Caco-2 (cell line): ENCODE data around the gene RFX3. TPM values are rescaled to one million over a fixed set of nuclear protein-coding genes. Genes with fewer than 3 reads are reported as not detected.

ENCODE experiments used
- BruUV-seq: library from RNA; stranded (reverse); fragments of 400-500 nt; replicated peaks from 2 replicates; lab custom pipeline; 2021; lab: Mats Ljungman, UMichigan
- CTCF ChIA-PET: fragments of 300-600 bp; sonication (Branson Sonifier 250); formaldehyde crosslinking; loops from one replicate; lab custom pipeline; 2022; ENCODE audit warnings: antibody characterized with exemption; lab: Charles Lee
- POLR2A ChIA-PET: fragments of 300-600 bp; sonication (Branson Sonifier 250); formaldehyde crosslinking; loops from one replicate; lab custom pipeline; 2022; ENCODE audit warnings: antibody characterized with exemption; lab: Charles Lee
- DNase-seq, 2 experiments: peaks; one replicate each; pipeline versions ENCODE4 v3.0.0 to v3.0.0-alpha.2; 2020 to 2022
- H3K27me3 ChIP-seq: replicated peaks from 2 replicates; pipeline ENCODE4 v1.6.0; 2011; ENCODE audit warnings: low read length; ENCODE audit not compliant: control insufficient read depth, insufficient read depth
- H3K36me3 ChIP-seq: 2 replicates; pipeline ENCODE4 v1.5.1; 2011; ENCODE audit warnings: low read length; ENCODE audit not compliant: control insufficient read depth, insufficient read depth
- H3K4me1 ChIP-seq: fragments of 250-450 bp; sonication (Bioruptor Pico); 2 replicates; pipeline ENCODE4 v1.5.1; 2020; ENCODE audit warnings: mild to moderate bottlenecking
- H3K4me3 ChIP-seq: 2 replicates; pipeline ENCODE4 v1.5.1; 2011; ENCODE audit warnings: low read depth, mild to moderate bottlenecking, control low read depth, low read length
- H3K9me3 ChIP-seq: fragments of 250-450 bp; sonication (Bioruptor Pico); 2 replicates; pipeline ENCODE4 v1.5.1; 2020; ENCODE audit warnings: mild to moderate bottlenecking, moderate library complexity
- H3K27ac Mint-ChIP-seq: one replicate; pipeline ENCODE4 v1.8.0; 2022; ENCODE audit warnings: mixed read lengths; ENCODE audit not compliant: unreplicated experiment
- H3K27me3 Mint-ChIP-seq: one replicate; pipeline ENCODE4 v1.8.0; 2022; ENCODE audit warnings: mixed read lengths; ENCODE audit not compliant: insufficient read depth, unreplicated experiment
- H3K36me3 Mint-ChIP-seq: one replicate; pipeline ENCODE4 v1.8.0; 2022; ENCODE audit warnings: mild to moderate bottlenecking, mixed read lengths; ENCODE audit not compliant: insufficient read depth, unreplicated experiment
- H3K4me1 Mint-ChIP-seq: one replicate; pipeline ENCODE4 v1.8.0; 2022; ENCODE audit warnings: low read depth, mixed read lengths; ENCODE audit not compliant: unreplicated experiment
- H3K4me3 Mint-ChIP-seq: one replicate; pipeline ENCODE4 v1.8.0; 2022; ENCODE audit warnings: mild to moderate bottlenecking, moderate library complexity, mixed read lengths; ENCODE audit not compliant: unreplicated experiment
- H3K9me3 Mint-ChIP-seq: one replicate; pipeline ENCODE4 v1.8.0; 2022; ENCODE audit warnings: mixed read lengths; ENCODE audit not compliant: unreplicated experiment
- intact Hi-C: fragments of 100-400 bp; cut with micrococcal nuclease; formaldehyde crosslinking; loops from one replicate; pipeline ENCODE4 v1.10.0; 2022; ENCODE audit not compliant: unreplicated experiment
- total RNA-seq: library from RNA; stranded (reverse); gene quantifications from 2 replicates; pipeline ENCODE4 v1.2.3, GENCODE V29; 2022
- TF ChIP-seq, protein P1 (sequence below), 2 experiments: fragments of 200-600 bp in 1 of 2; IDR thresholded peaks; 1 replicate in 1 of 2; 2 replicates in 1 of 2; pipeline versions ENCODE4 v1.5.1 to v1.8.0; 2011 to 2022; ENCODE audit warnings: antibody characterized with exemption in 1 of 2, control low read depth in 1 of 2, inconsistent platforms in 1 of 2, low read depth in 1 of 2, low read length in 1 of 2, mild to moderate bottlenecking in 1 of 2, moderate library complexity in 1 of 2; ENCODE audit not compliant: insufficient read depth in 1 of 2, severe bottlenecking in 1 of 2, unreplicated experiment in 1 of 2

RFX3 gene
- total RNA-seq, 1 experiment from 2014 or later, result 4.2 TPM

DNA sequence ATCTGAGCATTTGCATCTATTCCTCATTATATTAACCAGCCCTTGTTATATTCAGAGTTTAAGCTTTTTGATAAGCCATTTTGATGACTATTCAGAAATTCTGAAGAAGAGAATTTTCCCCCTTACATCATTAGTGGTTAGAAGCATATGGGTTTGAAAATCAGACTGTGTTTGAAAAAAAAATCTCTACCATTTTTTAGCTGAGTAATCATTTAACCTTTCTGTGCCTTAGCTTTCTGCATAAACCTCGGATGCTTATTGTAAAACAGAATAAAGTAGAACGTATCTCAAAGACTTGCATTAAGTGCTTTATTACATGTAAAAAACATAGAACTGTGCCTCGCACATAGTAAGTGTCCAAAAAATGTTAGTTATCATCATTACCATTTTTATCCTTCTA, 278.6 kb downstream of the RFX3 start:
- H3K4me3 ChIP-seq, result no peak overlapping the region
- ChIA-PET CTCF (no interaction called here), POLR2A (no interaction called here)
- TF ChIP-seq, protein P1, sequence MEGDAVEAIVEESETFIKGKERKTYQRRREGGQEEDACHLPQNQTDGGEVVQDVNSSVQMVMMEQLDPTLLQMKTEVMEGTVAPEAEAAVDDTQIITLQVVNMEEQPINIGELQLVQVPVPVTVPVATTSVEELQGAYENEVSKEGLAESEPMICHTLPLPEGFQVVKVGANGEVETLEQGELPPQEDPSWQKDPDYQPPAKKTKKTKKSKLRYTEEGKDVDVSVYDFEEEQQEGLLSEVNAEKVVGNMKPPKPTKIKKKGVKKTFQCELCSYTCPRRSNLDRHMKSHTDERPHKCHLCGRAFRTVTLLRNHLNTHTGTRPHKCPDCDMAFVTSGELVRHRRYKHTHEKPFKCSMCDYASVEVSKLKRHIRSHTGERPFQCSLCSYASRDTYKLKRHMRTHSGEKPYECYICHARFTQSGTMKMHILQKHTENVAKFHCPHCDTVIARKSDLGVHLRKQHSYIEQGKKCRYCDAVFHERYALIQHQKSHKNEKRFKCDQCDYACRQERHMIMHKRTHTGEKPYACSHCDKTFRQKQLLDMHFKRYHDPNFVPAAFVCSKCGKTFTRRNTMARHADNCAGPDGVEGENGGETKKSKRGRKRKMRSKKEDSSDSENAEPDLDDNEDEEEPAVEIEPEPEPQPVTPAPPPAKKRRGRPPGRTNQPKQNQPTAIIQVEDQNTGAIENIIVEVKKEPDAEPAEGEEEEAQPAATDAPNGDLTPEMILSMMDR (IDR thresholded peaks at IDR 0.05; ENCODE audit: insufficient read depth in 1 of 2, low read depth in 1 of 2, low read length in 1 of 2, severe bottlenecking in 1 of 2, unreplicated experiment in 1 of 2), result no peak
- no peaks in the 10 kb centered on the region for H3K9me3 Mint-ChIP-seq
- H3K36me3 Mint-ChIP-seq, result no peaks in the 10 kb centered on the region
- no peak for DNase-seq
- BruUV-seq, result no TSS peak
- no peak overlapping the region for H3K4me3 Mint-ChIP-seq
- H3K4me1 Mint-ChIP-seq, result no peaks in the 10 kb centered on the region
- no peaks in the 10 kb centered on the region for H3K4me1 ChIP-seq
- H3K27me3 ChIP-seq, result no peaks in the 10 kb centered on the region
- intact Hi-C loops, result no loop called here
- H3K27ac Mint-ChIP-seq, result no peak overlapping the region
- no peaks in the 10 kb centered on the region for H3K9me3 ChIP-seq
- no peaks in the 10 kb centered on the region for H3K27me3 Mint-ChIP-seq
- no peaks in the 10 kb centered on the region for H3K36me3 ChIP-seq

DNA sequence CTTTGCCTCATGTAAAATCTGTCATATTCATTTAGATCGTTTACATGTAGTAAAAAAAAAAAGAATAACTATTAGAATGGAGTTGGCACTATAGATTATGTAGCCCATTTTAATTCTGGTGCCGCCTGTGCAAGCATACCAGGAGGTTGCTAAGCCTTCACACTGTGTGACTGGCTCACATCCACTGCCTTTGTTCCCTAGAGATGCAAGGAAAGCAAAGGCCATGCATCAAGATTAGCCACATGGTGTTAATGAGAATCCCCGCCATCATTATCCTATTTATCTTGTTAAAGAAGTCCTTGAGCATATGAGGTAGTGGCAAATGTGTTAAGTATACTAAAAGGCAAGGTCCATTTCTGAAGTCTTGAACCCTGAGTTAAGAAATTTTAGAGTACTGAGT, 279.6 kb downstream of the RFX3 start:
- H3K27ac Mint-ChIP-seq, result no peak overlapping the region
- no peak for DNase-seq
- intact Hi-C loops, result no loop called here

DNA sequence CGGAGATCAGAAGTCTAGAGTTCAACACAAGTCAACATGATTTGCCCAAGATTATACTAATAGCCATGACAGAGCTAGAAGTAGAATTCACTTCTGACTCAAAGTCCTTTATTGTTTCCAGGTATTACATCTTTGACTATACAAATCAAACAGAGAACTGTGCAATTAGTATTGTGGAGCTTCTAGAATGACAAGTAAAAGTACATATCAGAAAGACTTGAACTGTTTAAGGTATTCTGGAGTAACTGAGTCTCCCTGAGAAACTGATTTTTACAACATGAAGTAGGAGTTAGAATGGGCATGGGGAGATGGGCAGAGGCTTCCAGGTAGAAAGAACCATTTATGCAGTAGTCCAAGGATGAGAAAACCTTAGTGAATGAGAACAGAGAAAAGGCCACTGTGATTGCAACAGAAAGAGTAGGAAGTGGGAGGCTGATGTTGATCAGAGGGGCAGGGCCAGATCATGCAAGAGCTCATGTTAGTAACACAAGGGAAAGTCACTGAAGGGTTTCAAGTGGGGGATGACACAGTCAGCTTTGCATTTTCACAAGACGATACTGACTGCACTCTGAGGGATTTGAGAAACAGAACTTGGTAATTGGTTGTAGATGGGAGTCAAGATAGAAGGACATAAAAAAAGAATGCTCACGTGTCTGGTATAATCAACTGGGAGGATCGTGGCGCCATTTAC, 280.7 kb downstream of the RFX3 start:
- H3K4me1 Mint-ChIP-seq, result no peaks in the 10 kb centered on the region

More for the DNA sequence above, 279.6 kb downstream of the RFX3 start:
- ChIA-PET POLR2A (no interaction called here), CTCF (no interaction called here)
- no peaks in the 10 kb centered on the region for H3K4me1 Mint-ChIP-seq
- no peaks in the 10 kb centered on the region for H3K9me3 Mint-ChIP-seq
- no peaks in the 10 kb centered on the region for H3K4me1 ChIP-seq
- BruUV-seq, result no TSS peak
- no peaks in the 10 kb centered on the region for H3K27me3 ChIP-seq
- H3K9me3 ChIP-seq, result no peaks in the 10 kb centered on the region
- no peaks in the 10 kb centered on the region for H3K36me3 ChIP-seq
- TF ChIP-seq, protein P1 (IDR thresholded peaks at IDR 0.05; ENCODE audit: insufficient read depth in 1 of 2, low read depth in 1 of 2, low read length in 1 of 2, severe bottlenecking in 1 of 2, unreplicated experiment in 1 of 2), result no peak
- H3K27me3 Mint-ChIP-seq, result no peaks in the 10 kb centered on the region
- no peaks in the 10 kb centered on the region for H3K36me3 Mint-ChIP-seq
- H3K4me3 ChIP-seq, result no peak overlapping the region
- H3K4me3 Mint-ChIP-seq, result no peak overlapping the region

More for the DNA sequence above, 280.7 kb downstream of the RFX3 start:
- H3K9me3 ChIP-seq, result no peaks in the 10 kb centered on the region
- H3K4me3 ChIP-seq, result no peak overlapping the region
- no peak overlapping the region for H3K27ac Mint-ChIP-seq
- no peaks in the 10 kb centered on the region for H3K9me3 Mint-ChIP-seq
- BruUV-seq, result no TSS peak
- ChIA-PET POLR2A (no interaction called here), CTCF (no interaction called here)
- H3K4me1 ChIP-seq, result no peaks in the 10 kb centered on the region
- H3K27me3 ChIP-seq, result no peaks in the 10 kb centered on the region
- H3K36me3 ChIP-seq, result no peaks in the 10 kb centered on the region
- intact Hi-C loops, result no loop called here
- TF ChIP-seq, protein P1 (IDR thresholded peaks at IDR 0.05; ENCODE audit: insufficient read depth in 1 of 2, low read depth in 1 of 2, low read length in 1 of 2, severe bottlenecking in 1 of 2, unreplicated experiment in 1 of 2), result no peak
- H3K27me3 Mint-ChIP-seq, result no peaks in the 10 kb centered on the region
- H3K4me3 Mint-ChIP-seq, result no peak overlapping the region
- H3K36me3 Mint-ChIP-seq, result no peaks in the 10 kb centered on the region
- DNase-seq, result no peak
